WERI-Rb-1 (cell line): ENCODE results near the gene BCKDHA.
"Not testable (repeated sequence)": the region's sequence is repeated elsewhere in the genome, so short reads cannot be mapped to it uniquely, and the experiment has no call there.

Experiments used
- DNase-seq: peaks from one replicate; pipeline ENCODE4 v3.0.0-alpha.2; 2020
- H3K27ac ChIP-seq: fragments of 250-450 bp; sonication (Bioruptor Pico); 2 replicates; pipeline ENCODE4 v1.5.1; 2020; ENCODE audit warnings: mild to moderate bottlenecking, moderate library complexity
- H3K27me3 ChIP-seq: fragments of 250-450 bp; sonication (Bioruptor Pico); 2 replicates; pipeline ENCODE4 v1.5.1; 2021; ENCODE audit warnings: mild to moderate bottlenecking, low read depth, moderate library complexity; ENCODE audit not compliant: insufficient read depth, severe bottlenecking
- H3K36me3 ChIP-seq: fragments of 250-450 bp; sonication (Bioruptor Pico); 2 replicates; pipeline ENCODE4 v1.5.1; 2020; ENCODE audit warnings: mild to moderate bottlenecking, moderate library complexity
- H3K4me3 ChIP-seq: 2 replicates; pipeline ENCODE4 v1.5.1; 2011; ENCODE audit warnings: low read depth, mild to moderate bottlenecking, control low read depth, low read length
- H3K9me3 ChIP-seq: fragments of 250-450 bp; sonication (Bioruptor Pico); 2 replicates; pipeline ENCODE4 v1.5.1; 2021; ENCODE audit warnings: mild to moderate bottlenecking, moderate library complexity; ENCODE audit not compliant: severe bottlenecking
- TF ChIP-seq, protein P1 (sequence below): IDR thresholded peaks from 2 replicates; pipeline ENCODE4 v1.5.1; 2011; ENCODE audit warnings: low read depth, mild to moderate bottlenecking, control low read depth, inconsistent platforms, low read length

Gene BCKDHA

DNA sequence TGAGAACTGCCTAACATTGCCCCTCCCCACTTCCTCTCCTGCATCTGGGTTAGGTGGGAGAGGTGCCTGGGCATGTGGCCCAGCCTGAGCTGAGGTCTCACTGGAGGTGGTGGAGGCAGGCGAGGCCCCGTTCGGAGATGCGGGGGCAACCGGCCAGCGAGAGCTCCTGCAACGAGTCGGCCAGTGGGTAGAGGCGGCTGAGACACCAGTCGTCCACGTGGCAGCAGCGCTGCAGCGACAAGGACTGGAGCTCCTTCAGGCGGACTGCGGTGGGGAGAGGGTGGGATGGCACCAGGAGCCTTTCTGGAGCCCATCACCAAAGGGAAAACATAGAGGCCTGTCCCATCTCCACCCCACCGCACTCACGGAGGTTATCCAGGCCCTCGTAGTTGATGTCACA, 35.6 kb downstream of the BCKDHA start:
- TF ChIP-seq, protein P1, sequence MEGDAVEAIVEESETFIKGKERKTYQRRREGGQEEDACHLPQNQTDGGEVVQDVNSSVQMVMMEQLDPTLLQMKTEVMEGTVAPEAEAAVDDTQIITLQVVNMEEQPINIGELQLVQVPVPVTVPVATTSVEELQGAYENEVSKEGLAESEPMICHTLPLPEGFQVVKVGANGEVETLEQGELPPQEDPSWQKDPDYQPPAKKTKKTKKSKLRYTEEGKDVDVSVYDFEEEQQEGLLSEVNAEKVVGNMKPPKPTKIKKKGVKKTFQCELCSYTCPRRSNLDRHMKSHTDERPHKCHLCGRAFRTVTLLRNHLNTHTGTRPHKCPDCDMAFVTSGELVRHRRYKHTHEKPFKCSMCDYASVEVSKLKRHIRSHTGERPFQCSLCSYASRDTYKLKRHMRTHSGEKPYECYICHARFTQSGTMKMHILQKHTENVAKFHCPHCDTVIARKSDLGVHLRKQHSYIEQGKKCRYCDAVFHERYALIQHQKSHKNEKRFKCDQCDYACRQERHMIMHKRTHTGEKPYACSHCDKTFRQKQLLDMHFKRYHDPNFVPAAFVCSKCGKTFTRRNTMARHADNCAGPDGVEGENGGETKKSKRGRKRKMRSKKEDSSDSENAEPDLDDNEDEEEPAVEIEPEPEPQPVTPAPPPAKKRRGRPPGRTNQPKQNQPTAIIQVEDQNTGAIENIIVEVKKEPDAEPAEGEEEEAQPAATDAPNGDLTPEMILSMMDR: no peak
- Histone ChIP-seq H3K27me3 (no peaks in the 10 kb centered on the region), H3K27ac (no peak overlapping the region), H3K36me3 (peaks cover 21% of the 10 kb centered on the region), H3K9me3 (no peaks in the 10 kb centered on the region), H3K4me3 (no peak overlapping the region)
- no peak for DNase-seq

- TF ChIP-seq, protein P1: no peak
- DNase-seq: no peak
Measured at GRCh38 chr19:41434450-41434849, 36.8 kb downstream of the BCKDHA start.

DNA sequence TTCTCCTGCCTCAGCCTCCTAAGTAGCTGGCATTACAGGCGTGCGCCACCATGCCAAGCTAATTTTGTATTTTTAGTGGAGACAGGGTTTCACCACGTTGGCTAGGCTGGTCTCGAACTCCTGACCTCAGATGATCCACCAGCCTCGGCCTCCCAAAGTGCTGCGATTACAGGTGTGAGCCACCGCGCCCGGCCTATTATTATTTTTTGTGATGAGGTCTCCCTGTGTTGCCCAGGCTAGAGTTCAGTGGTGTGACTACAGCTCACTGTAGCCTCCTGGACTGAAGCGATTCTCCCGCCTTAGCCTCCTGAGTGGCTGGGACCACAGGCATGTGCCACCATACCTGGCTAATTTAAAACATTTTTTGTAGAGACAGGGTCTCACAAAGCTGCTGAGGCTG, 37.8 kb downstream of the BCKDHA start:
- not testable (repeated sequence) for H3K27me3 ChIP-seq, DNase-seq, H3K4me3 ChIP-seq, H3K27ac ChIP-seq, H3K9me3 ChIP-seq
- H3K36me3 ChIP-seq: peaks cover 21% of the 10 kb centered on the region

More at GRCh38 chr19:41434450-41434849, 36.8 kb downstream of the BCKDHA start:
- Histone ChIP-seq H3K27ac (no peak overlapping the region), H3K4me3 (no peak overlapping the region), H3K9me3 (no peaks in the 10 kb centered on the region), H3K36me3 (peaks cover 21% of the 10 kb centered on the region), H3K27me3 (no peaks in the 10 kb centered on the region)

DNA sequence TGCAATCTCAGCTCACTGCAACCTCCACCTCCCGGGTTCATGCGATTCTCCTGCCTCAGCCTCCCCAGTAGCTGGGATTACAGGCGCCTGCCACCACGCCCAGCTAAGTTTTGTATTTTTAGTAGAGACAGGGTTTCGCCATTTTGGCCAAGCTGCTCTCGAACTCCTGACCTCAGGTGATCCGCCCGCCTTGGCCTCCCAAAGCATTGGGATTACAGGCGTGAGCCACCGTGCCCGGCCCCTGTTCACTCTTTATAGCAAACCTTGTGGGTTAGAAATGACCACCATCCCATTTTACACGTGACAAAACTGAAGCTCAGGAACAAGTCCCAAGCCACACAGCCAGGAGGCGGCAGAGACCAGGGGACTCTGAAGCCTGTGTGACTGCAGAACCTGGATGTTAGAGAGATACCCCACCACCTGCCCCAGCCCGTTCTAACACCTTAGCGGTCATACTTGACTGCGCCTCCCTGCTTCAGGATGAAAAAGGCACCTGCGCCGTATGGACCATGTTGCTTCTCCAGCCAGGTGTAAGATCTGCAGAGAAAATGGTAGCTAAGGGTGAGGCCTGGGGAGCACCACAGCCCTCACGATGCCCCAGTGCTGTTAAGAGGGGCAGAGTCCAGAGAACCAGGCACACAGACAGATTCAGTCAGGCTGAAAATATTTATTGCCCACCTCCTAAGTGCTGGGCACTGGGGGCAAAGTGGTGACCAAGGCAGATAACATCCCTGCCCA, 38.5 kb downstream of the BCKDHA start:
- H3K4me3 ChIP-seq: no peak overlapping the region
- no peak overlapping the region for H3K27ac ChIP-seq
- H3K36me3 ChIP-seq: peaks cover 21% of the 10 kb centered on the region
- H3K9me3 ChIP-seq: no peaks in the 10 kb centered on the region
- H3K27me3 ChIP-seq: no peaks in the 10 kb centered on the region
- TF ChIP-seq, protein P1: no peak
- DNase-seq: no peak

DNA sequence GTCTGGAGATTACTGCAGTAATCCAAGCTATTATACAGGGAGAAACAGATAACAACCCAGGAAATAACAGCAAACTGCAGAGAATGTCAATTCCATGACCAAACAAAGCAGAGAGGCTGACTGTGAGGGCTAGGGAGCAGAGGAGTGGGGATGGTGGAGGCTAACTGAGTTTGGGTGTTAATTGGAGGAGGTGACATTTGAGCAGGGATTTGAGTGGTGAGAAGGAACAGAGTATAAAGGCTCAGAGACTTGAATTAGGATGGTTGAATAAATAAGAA, 39.0 kb downstream of the BCKDHA start:
- DNase-seq: no peak
- Histone ChIP-seq H3K9me3 (no peaks in the 10 kb centered on the region), H3K27ac (no peak overlapping the region), H3K36me3 (peaks cover 18% of the 10 kb centered on the region), H3K4me3 (no peak overlapping the region), H3K27me3 (no peaks in the 10 kb centered on the region)
- TF ChIP-seq, protein P1: no peak

GRCh38 chr19:41437944-41438574, 40.4 kb downstream of the BCKDHA start:
- no peak overlapping the region for H3K4me3 ChIP-seq

More at GRCh38 chr19:41437944-41438574, 40.4 kb downstream of the BCKDHA start:
- TF ChIP-seq, protein P1: no peak
- no peaks in the 10 kb centered on the region for H3K9me3 ChIP-seq
- no peaks in the 10 kb centered on the region for H3K27me3 ChIP-seq
- H3K36me3 ChIP-seq: peaks cover 7% of the 10 kb centered on the region
- H3K27ac ChIP-seq: no peak overlapping the region
- DNase-seq: no peak
